ENCODE data around the gene STK24.
A peak's percentile ranks its signal among the peaks of the same experiment; 100 is the strongest.
"Not testable (repeated sequence)": the region's sequence is repeated elsewhere in the genome, so short reads cannot be mapped to it uniquely, and the experiment has no call there.

Gene STK24

GRCh38 chr13:98619556-98619955 lies 42.6 kb upstream of the STK24 start:
- H3K27me3 ChIP-seq (ENCODE audit: low read depth, low read length), result peaks cover 3% of the 10 kb centered on the region; the same call in 1 of the 2 replicates
- H3K4me3 ChIP-seq (ENCODE audit: low read length), result no peak overlapping the region
- H3K79me2 ChIP-seq (ENCODE audit: low read length), result no peaks in the 10 kb centered on the region
- TF ChIP-seq CTCF (IDR thresholded peaks at IDR 0.05; ENCODE audit: low read depth, low read length) (no peak), EZH2phosphoT487 (IDR thresholded peaks at IDR 0.05; ENCODE audit: low read depth) (no peak)
- H3K27ac ChIP-seq (ENCODE audit: low read length), result no peak overlapping the region
- no peak overlapping the region for H3K9ac ChIP-seq (ENCODE audit: low read length)
- no peaks in the 10 kb centered on the region for H3K9me3 ChIP-seq (ENCODE audit: insufficient read depth, low read length)
- H3K4me2 ChIP-seq (ENCODE audit: low read length), result no peak overlapping the region
- H2AFZ ChIP-seq (ENCODE audit: low read depth, low read length), result no peak overlapping the region
- H3K4me1 ChIP-seq (ENCODE audit: low read length), result no peaks in the 10 kb centered on the region
- no peaks in the 10 kb centered on the region for H3K36me3 ChIP-seq (replicated peaks; ENCODE audit: low read depth, low read length)
- H4K20me1 ChIP-seq (ENCODE audit: insufficient read depth, low read length), result no peaks in the 10 kb centered on the region

DNA sequence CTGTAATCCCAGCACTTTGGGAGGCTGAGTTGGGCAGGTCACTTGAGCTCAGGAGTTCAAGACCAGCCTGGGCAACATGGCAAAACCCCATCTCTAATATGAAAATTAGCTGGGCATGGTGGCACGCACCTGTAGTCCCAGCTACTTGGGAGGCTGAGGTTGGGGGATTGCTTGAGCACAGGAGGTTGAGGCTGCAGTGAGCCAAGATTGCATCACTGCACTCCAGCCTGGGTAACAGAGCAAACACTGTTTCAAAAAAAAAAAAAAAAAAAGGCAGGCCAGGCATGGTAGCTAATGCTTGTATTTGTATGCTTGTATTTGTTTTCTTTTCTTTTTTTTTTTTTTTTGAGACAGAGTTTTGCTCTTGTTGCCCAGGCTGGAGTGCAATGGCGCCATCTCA lies 38.7 kb upstream of the STK24 start:
- not testable (repeated sequence) for H4K20me1 ChIP-seq (ENCODE audit: insufficient read depth, low read length); H3K79me2 ChIP-seq (ENCODE audit: low read length); H3K27ac ChIP-seq (ENCODE audit: low read length); H3K4me2 ChIP-seq (ENCODE audit: low read length); H3K4me1 ChIP-seq (ENCODE audit: low read length); H3K36me3 ChIP-seq (replicated peaks; ENCODE audit: low read depth, low read length); H3K4me3 ChIP-seq (ENCODE audit: low read length); H3K9me3 ChIP-seq (ENCODE audit: insufficient read depth, low read length); H2AFZ ChIP-seq (ENCODE audit: low read depth, low read length); H3K9ac ChIP-seq (ENCODE audit: low read length)
- H3K27me3 ChIP-seq (ENCODE audit: low read depth, low read length), result peaks cover 24% of the 10 kb centered on the region

- Histone ChIP-seq H2AFZ (ENCODE audit: low read depth, low read length) (no peak overlapping the region), H4K20me1 (ENCODE audit: insufficient read depth, low read length) (no peaks in the 10 kb centered on the region), H3K9ac (ENCODE audit: low read length) (no peak overlapping the region), H3K4me2 (ENCODE audit: low read length) (no peak overlapping the region), H3K27me3 (ENCODE audit: low read depth, low read length) (peaks cover 28% of the 10 kb centered on the region), H3K27ac (ENCODE audit: low read length) (no peak overlapping the region), H3K4me1 (ENCODE audit: low read length) (peaks cover 6% of the 10 kb centered on the region), H3K36me3 (replicated peaks; ENCODE audit: low read depth, low read length) (no peaks in the 10 kb centered on the region), H3K9me3 (ENCODE audit: insufficient read depth, low read length) (no peaks in the 10 kb centered on the region), H3K79me2 (ENCODE audit: low read length) (no peaks in the 10 kb centered on the region), H3K4me3 (ENCODE audit: low read length) (no peak overlapping the region)
- TF ChIP-seq CTCF (IDR thresholded peaks at IDR 0.05; ENCODE audit: low read depth, low read length) (no peak), EZH2phosphoT487 (IDR thresholded peaks at IDR 0.05; ENCODE audit: low read depth) (no peak)
Measured at GRCh38 chr13:98613591-98613990, 36.7 kb upstream of the STK24 start.

GRCh38 chr13:98609756-98610155 lies 32.8 kb upstream of the STK24 start:
- peaks cover 25% of the 10 kb centered on the region for H3K27me3 ChIP-seq (ENCODE audit: low read depth, low read length)
- no peak overlapping the region for H3K9ac ChIP-seq (ENCODE audit: low read length)
- H3K4me1 ChIP-seq (ENCODE audit: low read length), result peaks cover 6% of the 10 kb centered on the region
- no peaks in the 10 kb centered on the region for H4K20me1 ChIP-seq (ENCODE audit: insufficient read depth, low read length)
- H3K4me2 ChIP-seq (ENCODE audit: low read length), result peak overlapping the region; percentile 32
- H3K79me2 ChIP-seq (ENCODE audit: low read length), result no peaks in the 10 kb centered on the region
- H3K9me3 ChIP-seq (ENCODE audit: insufficient read depth, low read length), result no peaks in the 10 kb centered on the region
- TF ChIP-seq CTCF (IDR thresholded peaks at IDR 0.05; ENCODE audit: low read depth, low read length) (no peak), EZH2phosphoT487 (IDR thresholded peaks at IDR 0.05; ENCODE audit: low read depth) (no peak)
- H2AFZ ChIP-seq (ENCODE audit: low read depth, low read length), result no peak overlapping the region
- no peak overlapping the region for H3K4me3 ChIP-seq (ENCODE audit: low read length)
- H3K36me3 ChIP-seq (replicated peaks; ENCODE audit: low read depth, low read length), result no peaks in the 10 kb centered on the region
- H3K27ac ChIP-seq (ENCODE audit: low read length), result no peak overlapping the region

DNA sequence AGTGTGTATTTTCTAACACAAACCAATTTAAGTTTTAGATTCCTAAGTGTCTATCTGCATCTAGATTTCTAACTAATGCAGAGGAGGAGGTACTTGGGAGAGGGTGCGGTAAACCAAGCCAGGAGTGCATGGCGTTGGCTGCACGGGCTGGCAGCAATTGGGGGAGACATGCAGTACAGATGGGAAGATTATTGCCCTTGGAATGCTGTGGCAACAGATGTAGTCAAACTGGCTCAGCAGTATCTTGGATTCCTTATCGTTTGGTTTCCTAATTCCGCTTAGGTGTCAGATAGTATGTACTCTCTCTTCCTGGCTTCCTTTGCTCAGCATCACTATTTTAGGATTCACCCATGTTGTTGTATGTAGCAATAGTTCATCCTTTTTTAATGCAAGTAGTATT lies 29.4 kb upstream of the STK24 start:
- Histone ChIP-seq H4K20me1 (ENCODE audit: insufficient read depth, low read length) (no peaks in the 10 kb centered on the region), H2AFZ (ENCODE audit: low read depth, low read length) (no peak overlapping the region), H3K36me3 (replicated peaks; ENCODE audit: low read depth, low read length) (no peaks in the 10 kb centered on the region), H3K4me1 (ENCODE audit: low read length) (peaks cover 6% of the 10 kb centered on the region), H3K9ac (ENCODE audit: low read length) (no peak overlapping the region), H3K27me3 (ENCODE audit: low read depth, low read length) (peaks cover 7% of the 10 kb centered on the region), H3K9me3 (ENCODE audit: insufficient read depth, low read length) (no peaks in the 10 kb centered on the region), H3K79me2 (ENCODE audit: low read length) (no peaks in the 10 kb centered on the region), H3K27ac (ENCODE audit: low read length) (no peak overlapping the region), H3K4me3 (ENCODE audit: low read length) (no peak overlapping the region), H3K4me2 (ENCODE audit: low read length) (no peak overlapping the region)
- no peak for TF ChIP-seq EZH2phosphoT487 (IDR thresholded peaks at IDR 0.05; ENCODE audit: low read depth)
- TF ChIP-seq CTCF (IDR thresholded peaks at IDR 0.05; ENCODE audit: low read depth, low read length), result no peak

Measured in OCI-LY3 (cell line).